ENCODE measurements around the gene ZRANB3. TPM values are rescaled to one million over a fixed set of nuclear protein-coding genes. Genes with fewer than 3 reads are reported as not detected.
"Not testable (repeated sequence)": the region's sequence is repeated elsewhere in the genome, so short reads cannot be mapped to it uniquely, and the experiment has no call there.

ZRANB3 gene
- total RNA-seq, 1 donor from 2014 or later: 18.6 TPM

DNA sequence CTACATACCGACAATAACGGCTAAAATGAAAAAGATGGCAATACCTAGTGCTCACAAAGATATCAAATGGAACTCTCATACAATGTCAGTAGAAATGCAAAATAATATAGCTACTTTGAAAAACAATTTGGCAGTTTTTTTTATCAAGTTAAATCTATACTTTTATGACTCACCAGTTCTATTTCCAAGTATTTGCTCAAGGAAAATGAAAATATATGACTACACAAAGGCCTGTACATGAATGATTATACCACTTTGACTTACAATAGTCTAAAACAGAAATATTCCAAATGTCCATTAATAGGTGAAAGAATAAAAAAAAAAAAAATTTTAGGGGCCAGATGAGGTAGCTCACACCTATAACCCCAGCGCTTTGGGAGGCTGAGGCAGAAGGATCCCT, 219.8 kb downstream of the ZRANB3 start:
- no peaks in the 10 kb centered on the region for H3K9me3 Mint-ChIP-seq
- TF ChIP-seq, protein P1, sequence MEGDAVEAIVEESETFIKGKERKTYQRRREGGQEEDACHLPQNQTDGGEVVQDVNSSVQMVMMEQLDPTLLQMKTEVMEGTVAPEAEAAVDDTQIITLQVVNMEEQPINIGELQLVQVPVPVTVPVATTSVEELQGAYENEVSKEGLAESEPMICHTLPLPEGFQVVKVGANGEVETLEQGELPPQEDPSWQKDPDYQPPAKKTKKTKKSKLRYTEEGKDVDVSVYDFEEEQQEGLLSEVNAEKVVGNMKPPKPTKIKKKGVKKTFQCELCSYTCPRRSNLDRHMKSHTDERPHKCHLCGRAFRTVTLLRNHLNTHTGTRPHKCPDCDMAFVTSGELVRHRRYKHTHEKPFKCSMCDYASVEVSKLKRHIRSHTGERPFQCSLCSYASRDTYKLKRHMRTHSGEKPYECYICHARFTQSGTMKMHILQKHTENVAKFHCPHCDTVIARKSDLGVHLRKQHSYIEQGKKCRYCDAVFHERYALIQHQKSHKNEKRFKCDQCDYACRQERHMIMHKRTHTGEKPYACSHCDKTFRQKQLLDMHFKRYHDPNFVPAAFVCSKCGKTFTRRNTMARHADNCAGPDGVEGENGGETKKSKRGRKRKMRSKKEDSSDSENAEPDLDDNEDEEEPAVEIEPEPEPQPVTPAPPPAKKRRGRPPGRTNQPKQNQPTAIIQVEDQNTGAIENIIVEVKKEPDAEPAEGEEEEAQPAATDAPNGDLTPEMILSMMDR (conservative IDR thresholded peaks at IDR 0.05): no peak
- H3K27me3 Mint-ChIP-seq (ENCODE audit: low read depth): no peaks in the 10 kb centered on the region
- H3K27ac Mint-ChIP-seq (ENCODE audit: unreplicated experiment): no peak overlapping the region
- H3K4me1 Mint-ChIP-seq: no peaks in the 10 kb centered on the region
- DNase-seq (ENCODE audit: low read depth, low spot score): no peak
- no peak overlapping the region for H3K4me3 Mint-ChIP-seq
- peaks cover 9% of the 10 kb centered on the region for H3K36me3 Mint-ChIP-seq (ENCODE audit: low read depth)

DNA sequence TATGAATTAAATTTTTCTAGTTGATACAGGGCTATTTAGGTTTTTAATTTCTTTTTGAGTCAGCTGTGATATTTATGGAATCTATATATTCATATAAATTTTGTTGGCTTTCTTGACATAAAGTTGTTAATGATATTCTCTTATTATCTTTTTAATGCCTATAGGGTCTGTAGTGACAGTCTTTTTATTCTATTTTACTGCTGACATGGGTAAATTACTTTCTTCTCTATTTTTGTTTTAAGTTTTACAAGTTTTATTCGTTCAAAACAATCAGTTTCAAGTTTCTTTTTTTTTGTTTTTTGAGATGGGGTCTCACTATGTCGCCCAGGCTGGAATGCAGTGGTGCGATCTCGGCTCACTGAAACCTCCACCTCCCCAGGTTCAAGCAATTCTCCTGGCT, 226.3 kb downstream of the ZRANB3 start:
- TF ChIP-seq, protein P1 (conservative IDR thresholded peaks at IDR 0.05): no peak
- DNase-seq (ENCODE audit: low read depth, low spot score): no peak
- H3K27ac Mint-ChIP-seq (ENCODE audit: unreplicated experiment): no peak overlapping the region
- H3K9me3 Mint-ChIP-seq: peaks cover 8% of the 10 kb centered on the region
- H3K27me3 Mint-ChIP-seq (ENCODE audit: low read depth): no peaks in the 10 kb centered on the region
- H3K4me3 Mint-ChIP-seq: no peak overlapping the region
- peaks cover 23% of the 10 kb centered on the region for H3K36me3 Mint-ChIP-seq (ENCODE audit: low read depth)
- no peaks in the 10 kb centered on the region for H3K4me1 Mint-ChIP-seq

DNA sequence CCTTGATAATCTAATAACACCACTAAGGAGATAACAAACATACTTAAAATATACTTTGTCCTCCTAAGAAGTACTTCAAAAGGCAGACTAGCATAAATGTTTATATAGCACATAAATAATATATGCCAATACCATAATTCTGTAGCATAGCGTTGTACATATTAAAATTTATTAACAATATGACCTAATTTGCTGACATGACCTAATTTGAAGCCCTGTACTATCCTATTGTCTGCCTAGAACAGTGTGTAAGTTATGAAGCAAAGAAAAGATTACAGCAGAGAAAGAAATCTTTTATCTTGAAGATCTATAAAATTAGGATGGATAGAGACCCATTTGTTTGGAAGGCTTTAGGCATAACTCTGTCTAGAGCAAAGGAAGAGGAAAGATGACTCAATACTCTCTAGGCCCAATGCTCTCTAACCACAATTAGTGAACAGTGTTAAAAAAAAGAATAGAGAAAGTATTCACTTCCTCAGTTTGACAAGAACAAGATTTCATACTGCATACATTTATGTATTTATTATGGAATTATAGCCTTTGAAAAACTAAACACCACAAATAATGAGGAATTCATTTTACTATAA, 231.3 kb downstream of the ZRANB3 start:
- Mint-ChIP-seq H3K27me3 (ENCODE audit: low read depth) (no peaks in the 10 kb centered on the region), H3K4me3 (no peak overlapping the region), H3K9me3 (peaks cover 16% of the 10 kb centered on the region), H3K36me3 (ENCODE audit: low read depth) (peaks cover 40% of the 10 kb centered on the region), H3K4me1 (peaks cover 5% of the 10 kb centered on the region), H3K27ac (ENCODE audit: unreplicated experiment) (no peak overlapping the region)
- DNase-seq (ENCODE audit: low read depth, low spot score): no peak
- TF ChIP-seq, protein P1 (conservative IDR thresholded peaks at IDR 0.05): no peak

DNA sequence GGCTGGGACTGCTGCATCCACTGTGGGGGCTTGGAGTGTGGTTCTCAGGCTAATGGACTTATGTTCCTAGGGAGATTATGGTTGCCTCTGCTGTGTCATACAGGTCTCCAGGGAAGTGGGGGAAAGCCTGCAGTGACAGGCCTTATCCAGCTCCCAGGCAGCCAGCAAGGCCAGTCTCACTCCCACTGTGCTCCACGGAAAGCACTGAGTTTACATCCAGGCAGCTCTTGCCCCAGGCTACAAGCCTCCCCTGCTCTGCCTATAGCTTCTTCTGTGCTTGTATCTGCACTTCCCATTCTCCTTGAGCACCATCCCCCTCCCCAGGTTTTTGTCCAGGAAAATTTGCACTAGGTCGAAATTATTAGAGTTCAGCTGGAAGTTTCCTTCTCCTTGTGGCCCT, 231.9 kb downstream of the ZRANB3 start:
- Mint-ChIP-seq H3K4me1 (peaks cover 5% of the 10 kb centered on the region), H3K4me3 (no peak overlapping the region), H3K27ac (ENCODE audit: unreplicated experiment) (peak overlapping the region; percentile 81), H3K27me3 (ENCODE audit: low read depth) (no peaks in the 10 kb centered on the region), H3K9me3 (peaks cover 18% of the 10 kb centered on the region), H3K36me3 (ENCODE audit: low read depth) (peaks cover 42% of the 10 kb centered on the region)
- DNase-seq (ENCODE audit: low read depth, low spot score): no peak
- TF ChIP-seq, protein P1 (conservative IDR thresholded peaks at IDR 0.05): no peak

DNA sequence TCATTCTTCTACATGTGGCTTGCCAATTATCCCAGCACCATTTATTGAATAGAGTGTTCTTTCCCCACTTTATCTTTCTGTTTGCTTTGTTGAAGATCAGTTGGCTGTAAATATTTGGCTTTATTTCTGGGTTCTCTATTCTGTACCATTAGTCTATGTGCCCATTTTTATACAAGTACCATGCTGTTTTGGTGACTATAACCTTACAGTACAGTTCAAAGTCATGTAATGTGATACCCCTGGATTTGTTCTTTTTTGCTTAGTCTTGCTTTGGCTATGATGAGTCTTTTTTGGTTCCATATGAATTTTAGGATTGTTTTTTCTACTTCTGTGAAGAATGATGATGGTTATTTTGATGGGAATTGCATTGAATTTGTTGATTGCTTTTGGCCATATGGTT, 243.9 kb downstream of the ZRANB3 start:
- peaks cover 33% of the 10 kb centered on the region for H3K36me3 Mint-ChIP-seq (ENCODE audit: low read depth)
- DNase-seq (ENCODE audit: low read depth, low spot score); H3K4me1 Mint-ChIP-seq: not testable (repeated sequence)

DNA sequence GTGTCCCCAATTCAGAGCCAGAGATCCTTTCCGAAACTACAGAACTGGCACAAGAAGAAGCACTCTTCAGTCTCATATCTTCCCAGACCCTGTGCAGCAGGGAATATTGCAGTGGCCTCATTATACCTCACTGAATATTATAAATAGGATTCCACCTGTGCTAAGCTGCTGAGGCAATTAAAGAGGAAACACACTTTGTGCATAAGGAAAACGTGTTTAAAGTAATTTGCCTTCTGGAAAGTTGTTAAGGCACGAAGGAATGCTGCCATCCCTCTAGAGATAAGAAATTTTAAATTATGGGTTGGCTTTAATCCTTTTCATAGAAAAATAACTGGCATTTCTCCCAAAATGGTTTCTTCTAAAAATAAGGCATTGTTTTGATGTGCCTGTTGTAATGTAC, 245.6 kb downstream of the ZRANB3 start:
- Mint-ChIP-seq H3K4me1 (no peaks in the 10 kb centered on the region), H3K4me3 (no peak overlapping the region), H3K27ac (ENCODE audit: unreplicated experiment) (no peak overlapping the region), H3K9me3 (peaks cover 17% of the 10 kb centered on the region), H3K27me3 (ENCODE audit: low read depth) (no peaks in the 10 kb centered on the region), H3K36me3 (ENCODE audit: low read depth) (peaks cover 30% of the 10 kb centered on the region)
- TF ChIP-seq, protein P1 (conservative IDR thresholded peaks at IDR 0.05): no peak
- no peak for DNase-seq (ENCODE audit: low read depth, low spot score)

More for the DNA sequence above, 243.9 kb downstream of the ZRANB3 start:
- H3K9me3 Mint-ChIP-seq: peaks cover 20% of the 10 kb centered on the region
- not testable (repeated sequence) for H3K27ac Mint-ChIP-seq (ENCODE audit: unreplicated experiment); H3K4me3 Mint-ChIP-seq; H3K27me3 Mint-ChIP-seq (ENCODE audit: low read depth)
